BJ (cell line): ENCODE data around the gene NR2F1. TPM values are rescaled to one million over a fixed set of nuclear protein-coding genes. Genes with fewer than 3 reads are reported as not detected.

ENCODE experiments used
- CTCF ChIA-PET: fragments of 350-600 bp; formaldehyde crosslinking; extraction: SDS; loops from one replicate; lab custom pipeline; 2021; ENCODE audit warnings: antibody characterized with exemption, inconsistent platforms; lab: Yijun Ruan, JAX
- POLR2A ChIA-PET: fragments of 300-600 bp; sonication (Branson Sonifier 250); formaldehyde crosslinking; extraction: SDS; loops from one replicate; lab custom pipeline; 2021; ENCODE audit warnings: antibody characterized with exemption; lab: Charles Lee
- DNase-seq: peaks from one replicate; pipeline ENCODE4 v3.0.0-alpha.2; 2011; ENCODE audit warnings: low read depth
- H3K27me3 ChIP-seq: 2 replicates; pipeline ENCODE4 v1.6.0; 2011; ENCODE audit warnings: low read length; ENCODE audit not compliant: control insufficient read depth, insufficient read depth
- H3K36me3 ChIP-seq: 2 replicates; pipeline ENCODE4 v1.5.1; 2011; ENCODE audit warnings: low read length; ENCODE audit not compliant: control insufficient read depth, insufficient read depth
- H3K4me3 ChIP-seq: 2 replicates; pipeline ENCODE4 v1.5.1; 2011; ENCODE audit warnings: low read depth, mild to moderate bottlenecking, control low read depth, low read length
- CTCF ChIP-seq: IDR thresholded peaks from 2 replicates; pipeline ENCODE4 v1.5.1; 2011; ENCODE audit warnings: low read depth, mild to moderate bottlenecking, control low read depth, inconsistent platforms, low read length, moderate library complexity; ENCODE audit not compliant: insufficient read depth
- polyA plus RNA-seq: library from polyadenylated mRNA; depleted of rRNA; stranded (reverse); fragments of >200 nt; gene quantifications from 2 replicates; pipeline ENCODE4 v1.2.3, GENCODE V29; 2011

The NR2F1 gene
- polyA plus RNA-seq, 1 experiment: 39.4 TPM

GRCh38 chr5:93608855-93609254, 25.8 kb downstream of the NR2F1 start:
- CTCF ChIA-PET: interaction anchor here (0.9 to 3.3 kb wide), 4 partner anchors 17 to 192 kb away, joined by 3 to 20 read pairs (median 3); no protein-coding TSS in a partner anchor
- H3K27me3 ChIP-seq: peaks cover 28% of the 10 kb centered on the region

GRCh38 chr5:93609762-93610161, 26.7 kb downstream of the NR2F1 start:
- Histone ChIP-seq H3K27me3 (peaks cover 28% of the 10 kb centered on the region), H3K4me3 (no peak overlapping the region), H3K36me3 (no peaks in the 10 kb centered on the region)
- ChIA-PET POLR2A (no interaction called here), CTCF (interaction anchor here (0.9 to 3.3 kb wide), 2 partner anchors 18 to 191 kb away, joined by 3 to 20 read pairs; no protein-coding TSS in a partner anchor)
- no peak for TF ChIP-seq CTCF
- no peak for DNase-seq

More at GRCh38 chr5:93608855-93609254, 25.8 kb downstream of the NR2F1 start:
- Histone ChIP-seq H3K4me3 (no peak overlapping the region), H3K36me3 (no peaks in the 10 kb centered on the region)
- no peak for DNase-seq
- TF ChIP-seq CTCF: no peak
- POLR2A ChIA-PET: no interaction called here

- peaks cover 25% of the 10 kb centered on the region for H3K27me3 ChIP-seq
- no peaks in the 10 kb centered on the region for H3K36me3 ChIP-seq
- ChIA-PET POLR2A (no interaction called here), CTCF (interaction anchor here (1.0 kb wide), 1 partner anchor 10 kb away, joined by 3 read pairs; no protein-coding TSS in a partner anchor)
- DNase-seq: no peak
- no peak for TF ChIP-seq CTCF
- no peak overlapping the region for H3K4me3 ChIP-seq
Measured at GRCh38 chr5:93610581-93611272, 27.7 kb downstream of the NR2F1 start.

- no peak for TF ChIP-seq CTCF
- ChIA-PET CTCF (interaction anchor here (1.0 to 1.7 kb wide), 2 partner anchors 9 to 190 kb away, joined by 3 to 6 read pairs; no protein-coding TSS in a partner anchor), POLR2A (no interaction called here)
- Histone ChIP-seq H3K36me3 (no peaks in the 10 kb centered on the region), H3K27me3 (peaks cover 25% of the 10 kb centered on the region), H3K4me3 (no peak overlapping the region)
- no peak for DNase-seq
Measured at GRCh38 chr5:93611273-93611975, 28.4 kb downstream of the NR2F1 start.
